SK-N-SH treated with all-trans-retinoic acid at 6 μM for 48 hours (cell line): Measurements from ENCODE around the gene PECR.

Experiments
- ARNTL ChIP-seq: fragments of 450-650 bp; formaldehyde crosslinking; IDR thresholded peaks from 2 replicates; pipeline ENCODE4 v1.5.0; 2020; ENCODE audit warnings: low read depth, mild to moderate bottlenecking, moderate library complexity, borderline replicate concordance
- CSDC2 ChIP-seq: fragments of 250-450 bp; sonication (Bioruptor Pico); IDR thresholded peaks from 2 replicates; pipeline ENCODE4 v1.5.0; 2020; ENCODE audit warnings: mild to moderate bottlenecking, moderate library complexity
- RARB ChIP-seq: fragments of 250-450 bp; sonication (Bioruptor Pico); IDR thresholded peaks from 2 replicates; pipeline ENCODE4 v1.8.0; 2021; ENCODE audit warnings: mild to moderate bottlenecking, moderate library complexity
- ZNF70 ChIP-seq: fragments of 450-650 bp; formaldehyde crosslinking; IDR thresholded peaks from 2 replicates; pipeline ENCODE4 v1.5.0; 2020; ENCODE audit warnings: mild to moderate bottlenecking, moderate library complexity
- ZNF8 ChIP-seq: fragments of 450-650 bp; formaldehyde crosslinking; IDR thresholded peaks from 2 replicates; pipeline ENCODE4 v1.5.0; 2020; ENCODE audit warnings: mild to moderate bottlenecking, moderate library complexity
- TF ChIP-seq, protein P1 (sequence below): fragments of 250-450 bp; sonication (Bioruptor Pico); IDR thresholded peaks from 2 replicates; pipeline ENCODE4 v1.8.0; 2021; ENCODE audit warnings: low read depth, mild to moderate bottlenecking, moderate library complexity, borderline replicate concordance
- TF ChIP-seq, protein P2 (sequence below): fragments of 250-450 bp; sonication (Bioruptor Pico); IDR thresholded peaks from 2 replicates; pipeline ENCODE4 v1.5.1; 2020; ENCODE audit warnings: low read depth, mild to moderate bottlenecking, moderate library complexity

DNA sequence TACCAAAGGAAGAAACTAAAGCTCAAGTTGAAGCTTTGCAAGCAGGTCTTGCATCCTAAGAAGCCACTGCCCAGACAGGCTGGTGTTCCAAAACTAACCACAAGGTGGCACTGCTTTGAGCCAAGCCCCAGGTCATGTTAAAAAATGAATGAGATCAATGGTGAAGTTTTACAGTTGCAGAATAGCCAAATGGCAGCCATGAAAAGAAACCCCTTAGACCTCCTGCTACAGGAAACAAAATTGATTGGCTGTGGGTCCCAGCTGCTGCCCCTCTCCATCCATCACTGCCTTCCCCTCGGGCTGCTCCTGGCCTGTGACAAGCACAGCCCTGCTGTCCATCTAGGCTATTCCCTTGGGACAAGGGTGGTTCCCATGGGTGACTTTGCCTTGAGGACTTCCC, 47.5 kb downstream of the PECR start:
- TF ChIP-seq ZNF8 (CRISPR knock-in tag) (no peak), ZNF70 (CRISPR knock-in tag) (peak; percentile 67; the same call in 1 of the 2 replicates), RARB (CRISPR knock-in tag) (no peak), CSDC2 (CRISPR knock-in tag) (no peak), ARNTL (no peak)
- TF ChIP-seq, protein P1, sequence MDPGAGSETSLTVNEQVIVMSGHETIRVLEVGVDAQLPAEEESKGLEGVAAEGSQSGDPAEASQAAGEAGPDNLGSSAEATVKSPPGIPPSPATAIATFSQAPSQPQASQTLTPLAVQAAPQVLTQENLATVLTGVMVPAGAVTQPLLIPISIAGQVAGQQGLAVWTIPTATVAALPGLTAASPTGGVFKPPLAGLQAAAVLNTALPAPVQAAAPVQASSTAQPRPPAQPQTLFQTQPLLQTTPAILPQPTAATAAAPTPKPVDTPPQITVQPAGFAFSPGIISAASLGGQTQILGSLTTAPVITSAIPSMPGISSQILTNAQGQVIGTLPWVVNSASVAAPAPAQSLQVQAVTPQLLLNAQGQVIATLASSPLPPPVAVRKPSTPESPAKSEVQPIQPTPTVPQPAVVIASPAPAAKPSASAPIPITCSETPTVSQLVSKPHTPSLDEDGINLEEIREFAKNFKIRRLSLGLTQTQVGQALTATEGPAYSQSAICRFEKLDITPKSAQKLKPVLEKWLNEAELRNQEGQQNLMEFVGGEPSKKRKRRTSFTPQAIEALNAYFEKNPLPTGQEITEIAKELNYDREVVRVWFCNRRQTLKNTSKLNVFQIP (CRISPR knock-in tag): no peak
- TF ChIP-seq, protein P2, sequence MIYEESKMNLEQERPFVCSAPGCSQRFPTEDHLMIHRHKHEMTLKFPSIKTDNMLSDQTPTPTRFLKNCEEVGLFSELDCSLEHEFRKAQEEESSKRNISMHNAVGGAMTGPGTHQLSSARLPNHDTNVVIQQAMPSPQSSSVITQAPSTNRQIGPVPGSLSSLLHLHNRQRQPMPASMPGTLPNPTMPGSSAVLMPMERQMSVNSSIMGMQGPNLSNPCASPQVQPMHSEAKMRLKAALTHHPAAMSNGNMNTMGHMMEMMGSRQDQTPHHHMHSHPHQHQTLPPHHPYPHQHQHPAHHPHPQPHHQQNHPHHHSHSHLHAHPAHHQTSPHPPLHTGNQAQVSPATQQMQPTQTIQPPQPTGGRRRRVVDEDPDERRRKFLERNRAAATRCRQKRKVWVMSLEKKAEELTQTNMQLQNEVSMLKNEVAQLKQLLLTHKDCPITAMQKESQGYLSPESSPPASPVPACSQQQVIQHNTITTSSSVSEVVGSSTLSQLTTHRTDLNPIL (CRISPR knock-in tag): no peak
